ENCODE results near the gene GC.
A peak's percentile ranks its signal among the peaks of the same experiment; 100 is the strongest.
"Not testable (repeated sequence)": the region's sequence is repeated elsewhere in the genome, so short reads cannot be mapped to it uniquely, and the experiment has no call there.

The GC gene

GRCh38 chr4:71749008-71749594 is 34.8 kb downstream of the GC start:
- H3K4me1 ChIP-seq (ENCODE audit: control insufficient read depth, low read length) = no peaks in the 10 kb centered on the region
- H3K27ac ChIP-seq (ENCODE audit: low read depth, low read length) = no peak overlapping the region
- H3K27me3 ChIP-seq (ENCODE audit: control insufficient read depth, low read length) = no peaks in the 10 kb centered on the region
- TF ChIP-seq EZH2phosphoT487 (IDR thresholded peaks at IDR 0.05; ENCODE audit: borderline replicate concordance, low read length) (no peak), CTCF (IDR thresholded peaks at IDR 0.05; ENCODE audit: low read depth, low read length, poor library complexity, severe bottlenecking) (no peak)
- H4K20me1 ChIP-seq (ENCODE audit: control insufficient read depth, insufficient read depth, low read depth, low read length) = no peaks in the 10 kb centered on the region
- H3K9me3 ChIP-seq (ENCODE audit: control insufficient read depth, insufficient read depth, low read length) = no peaks in the 10 kb centered on the region
- no peaks in the 10 kb centered on the region for H3K79me2 ChIP-seq (ENCODE audit: control insufficient read depth, low read length)
- H3F3A ChIP-seq (ENCODE audit: control insufficient read depth, insufficient read depth) = no peaks in the 10 kb centered on the region
- no peaks in the 10 kb centered on the region for H3K36me3 ChIP-seq (ENCODE audit: control insufficient read depth, low read length)
- no peak overlapping the region for H3K4me2 ChIP-seq (ENCODE audit: low read length)
- H3K9me2 ChIP-seq (replicated peaks; ENCODE audit: control insufficient read depth, low read length) = no peaks in the 10 kb centered on the region
- H3K4me3 ChIP-seq (ENCODE audit: low read length) = no peak overlapping the region

GRCh38 chr4:71746379-71746778 is 37.5 kb downstream of the GC start:
- Histone ChIP-seq H3K4me3 (ENCODE audit: low read length) (no peak overlapping the region), H3K9me3 (ENCODE audit: control insufficient read depth, insufficient read depth, low read length) (no peaks in the 10 kb centered on the region), H3K4me2 (ENCODE audit: low read length) (no peak overlapping the region), H3K27me3 (ENCODE audit: control insufficient read depth, low read length) (no peaks in the 10 kb centered on the region), H3K4me1 (ENCODE audit: control insufficient read depth, low read length) (no peaks in the 10 kb centered on the region), H3K36me3 (ENCODE audit: control insufficient read depth, low read length) (no peaks in the 10 kb centered on the region), H3K27ac (ENCODE audit: low read depth, low read length) (no peak overlapping the region), H3F3A (ENCODE audit: control insufficient read depth, insufficient read depth) (no peaks in the 10 kb centered on the region), H4K20me1 (ENCODE audit: control insufficient read depth, insufficient read depth, low read depth, low read length) (no peaks in the 10 kb centered on the region), H3K9me2 (replicated peaks; ENCODE audit: control insufficient read depth, low read length) (no peaks in the 10 kb centered on the region), H3K79me2 (ENCODE audit: control insufficient read depth, low read length) (no peaks in the 10 kb centered on the region)
- TF ChIP-seq CTCF (IDR thresholded peaks at IDR 0.05; ENCODE audit: low read depth, low read length, poor library complexity, severe bottlenecking) = no peak
- no peak for TF ChIP-seq EZH2phosphoT487 (IDR thresholded peaks at IDR 0.05; ENCODE audit: borderline replicate concordance, low read length)

- not testable (repeated sequence) for H3K9me2 ChIP-seq (replicated peaks; ENCODE audit: control insufficient read depth, low read length); H3K79me2 ChIP-seq (ENCODE audit: control insufficient read depth, low read length); H3K36me3 ChIP-seq (ENCODE audit: control insufficient read depth, low read length); H3K4me2 ChIP-seq (ENCODE audit: low read length); H3K27ac ChIP-seq (ENCODE audit: low read depth, low read length); H3F3A ChIP-seq (ENCODE audit: control insufficient read depth, insufficient read depth); H3K27me3 ChIP-seq (ENCODE audit: control insufficient read depth, low read length); H3K4me1 ChIP-seq (ENCODE audit: control insufficient read depth, low read length); H3K4me3 ChIP-seq (ENCODE audit: low read length); H4K20me1 ChIP-seq (ENCODE audit: control insufficient read depth, insufficient read depth, low read depth, low read length); H3K9me3 ChIP-seq (ENCODE audit: control insufficient read depth, insufficient read depth, low read length)
These were observed 45.1 kb downstream of the GC start for GRCh38 chr4:71738782-71739181.

GRCh38 chr4:71732706-71733105 is 51.2 kb downstream of the GC start:
- Histone ChIP-seq H4K20me1 (ENCODE audit: control insufficient read depth, insufficient read depth, low read depth, low read length) (no peaks in the 10 kb centered on the region), H3K27me3 (ENCODE audit: control insufficient read depth, low read length) (no peaks in the 10 kb centered on the region), H3K27ac (ENCODE audit: low read depth, low read length) (no peak overlapping the region), H3K36me3 (ENCODE audit: control insufficient read depth, low read length) (no peaks in the 10 kb centered on the region), H3K79me2 (ENCODE audit: control insufficient read depth, low read length) (no peaks in the 10 kb centered on the region), H3K4me2 (ENCODE audit: low read length) (no peak overlapping the region), H3K4me3 (ENCODE audit: low read length) (no peak overlapping the region), H3F3A (ENCODE audit: control insufficient read depth, insufficient read depth) (no peaks in the 10 kb centered on the region), H3K4me1 (ENCODE audit: control insufficient read depth, low read length) (no peaks in the 10 kb centered on the region), H3K9me3 (ENCODE audit: control insufficient read depth, insufficient read depth, low read length) (no peaks in the 10 kb centered on the region), H3K9me2 (replicated peaks; ENCODE audit: control insufficient read depth, low read length) (no peaks in the 10 kb centered on the region)
- TF ChIP-seq CTCF (IDR thresholded peaks at IDR 0.05; ENCODE audit: low read depth, low read length, poor library complexity, severe bottlenecking) (peak; percentile 8), EZH2phosphoT487 (IDR thresholded peaks at IDR 0.05; ENCODE audit: borderline replicate concordance, low read length) (no peak)

All from DOHH2 (cell line).